Trophoblast cell (in vitro differentiated cells and primary cell): Measurements from ENCODE around the gene KIF1A.

ENCODE experiments used
- DNase-seq, 2 donors: peaks; one replicate each; pipeline ENCODE4 v3.0.0-alpha.2; 2016
- H2AFZ ChIP-seq: 2 replicates; pipeline ENCODE4 v1.6.1; 2013; ENCODE audit warnings: low read length, moderate library complexity, mild to moderate bottlenecking; ENCODE audit not compliant: insufficient read depth, poor library complexity
- H2AK5ac ChIP-seq: 2 replicates; pipeline ENCODE4 v1.6.1; 2013; ENCODE audit warnings: mild to moderate bottlenecking, low read length
- H2BK120ac ChIP-seq: 2 replicates; pipeline ENCODE4 v1.6.1; 2013; ENCODE audit warnings: low read length, mild to moderate bottlenecking, moderate library complexity; ENCODE audit not compliant: insufficient read depth, poor library complexity
- H2BK12ac ChIP-seq: 2 replicates; pipeline ENCODE4 v1.6.1; 2013; ENCODE audit warnings: mild to moderate bottlenecking, low read length, moderate library complexity
- H2BK5ac ChIP-seq: 2 replicates; pipeline ENCODE4 v1.6.1; 2013; ENCODE audit warnings: low read length, low read depth, moderate library complexity, mild to moderate bottlenecking; ENCODE audit not compliant: poor library complexity
- H3K14ac ChIP-seq: 2 replicates; pipeline ENCODE4 v1.6.1; 2013; ENCODE audit warnings: mild to moderate bottlenecking, low read length
- H3K18ac ChIP-seq: 2 replicates; pipeline ENCODE4 v1.6.1; 2013; ENCODE audit warnings: mild to moderate bottlenecking, low read length
- H3K23ac ChIP-seq: 2 replicates; pipeline ENCODE4 v1.6.1; 2013; ENCODE audit warnings: low read length
- H3K27ac ChIP-seq: 2 replicates; pipeline ENCODE4 v1.5.1; 2013; ENCODE audit warnings: low read depth, mild to moderate bottlenecking, inconsistent platforms, low read length, moderate library complexity
- H3K27me3 ChIP-seq: 2 replicates; pipeline ENCODE4 v1.6.1; 2013; ENCODE audit warnings: inconsistent platforms, mild to moderate bottlenecking, low read length, moderate library complexity; ENCODE audit not compliant: insufficient read depth
- H3K36me3 ChIP-seq, 2 experiments: 1 replicate in 1 of 2; 2 replicates in 1 of 2; pipeline ENCODE4 v1.6.1; 2013; ENCODE audit warnings: low read length in 2 of 2, mild to moderate bottlenecking in 2 of 2, moderate library complexity in 1 of 2; ENCODE audit not compliant: insufficient read depth in 2 of 2, control insufficient read depth in 1 of 2
- H3K4ac ChIP-seq: 2 replicates; pipeline ENCODE4 v1.6.1; 2013; ENCODE audit warnings: low read depth, mild to moderate bottlenecking, low read length, moderate library complexity
- H3K4me1 ChIP-seq, 2 experiments: 1 replicate in 1 of 2; 2 replicates in 1 of 2; pipeline ENCODE4 v1.6.1; 2013; ENCODE audit warnings: low read length in 2 of 2, mild to moderate bottlenecking in 2 of 2, moderate library complexity in 1 of 2; ENCODE audit not compliant: insufficient read depth in 2 of 2, control insufficient read depth in 1 of 2
- H3K4me2 ChIP-seq: 2 replicates; pipeline ENCODE4 v1.6.1; 2013; ENCODE audit warnings: inconsistent platforms, mild to moderate bottlenecking, low read length, moderate library complexity
- H3K4me3 ChIP-seq: 2 replicates; pipeline ENCODE4 v1.5.1; 2013; ENCODE audit warnings: mild to moderate bottlenecking, low read depth, low read length, inconsistent platforms
- H3K79me1 ChIP-seq: one replicate; pipeline ENCODE4 v1.6.1; 2013; ENCODE audit warnings: low read length
- H3K79me2 ChIP-seq: 2 replicates; pipeline ENCODE4 v1.6.1; 2013; ENCODE audit warnings: low read length, mild to moderate bottlenecking; ENCODE audit not compliant: control insufficient read depth, insufficient read depth, poor library complexity
- H3K9ac ChIP-seq: 2 replicates; pipeline ENCODE4 v1.6.1; 2013; ENCODE audit warnings: mild to moderate bottlenecking, low read length
- H3K9me3 ChIP-seq: 2 replicates; pipeline ENCODE4 v1.6.1; 2013; ENCODE audit warnings: low read depth, mild to moderate bottlenecking, control low read depth, inconsistent platforms, low read length; ENCODE audit not compliant: insufficient read depth
- H4K12ac ChIP-seq: 2 replicates; pipeline ENCODE4 v1.6.1; 2013; ENCODE audit warnings: low read depth, mild to moderate bottlenecking, low read length, moderate library complexity
- H4K8ac ChIP-seq: 2 replicates; pipeline ENCODE4 v1.6.1; 2013; ENCODE audit warnings: low read depth, mild to moderate bottlenecking, low read length, moderate library complexity
- H4K91ac ChIP-seq: one replicate; pipeline ENCODE4 v1.6.1; 2013; ENCODE audit warnings: low read depth, mild to moderate bottlenecking, low read length, moderate library complexity
- WGBS: extraction: QIAGEN DNeasy Blood & Tissue Kit; methylation state at CpG from one replicate; pipeline ENCODE4 v1.1.7; 2013; ENCODE audit warnings: missing lambda C conversion rate; ENCODE audit not compliant: insufficient read length, insufficient coverage; ENCODE audit errors: extremely low coverage; 5-methylcytosine and 5-hydroxymethylcytosine counted together

Gene KIF1A

DNA sequence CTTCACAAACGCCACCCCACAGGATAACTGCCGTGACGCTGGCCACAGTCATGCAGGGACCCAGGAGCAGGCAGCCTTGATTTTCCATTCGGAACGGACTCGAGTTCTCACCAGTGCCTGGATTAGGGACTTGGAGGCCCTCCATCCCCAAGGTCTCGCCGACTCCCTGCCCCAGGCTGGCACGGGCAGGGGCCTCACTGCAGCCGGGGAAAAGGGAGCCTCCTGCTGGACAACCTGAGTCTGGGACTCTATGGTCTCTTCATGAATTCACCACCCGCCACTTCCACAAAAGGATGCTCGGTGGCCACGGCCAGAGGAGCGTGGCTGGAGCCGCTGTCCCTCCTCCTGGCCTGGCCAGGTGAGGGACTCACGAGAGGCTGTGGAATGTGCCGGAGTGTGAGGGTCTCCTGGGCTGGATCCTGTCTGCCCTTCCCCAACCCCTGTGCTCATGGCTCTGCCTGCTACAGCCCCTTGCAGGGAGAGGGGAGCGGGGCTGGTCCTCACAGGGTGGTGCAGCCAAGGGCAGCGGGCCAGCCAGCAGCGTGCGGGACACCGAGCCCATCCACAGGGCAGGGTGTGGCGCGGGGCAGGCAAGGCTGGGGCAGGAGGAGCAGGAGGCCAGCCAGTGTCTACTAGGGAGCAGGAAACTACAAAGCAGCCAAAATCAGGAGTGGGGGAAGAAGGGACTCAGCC, 86.1 kb downstream of the KIF1A start:
- Histone ChIP-seq H3K14ac (no peak overlapping the region), H3K9me3 (peaks cover 3% of the 10 kb centered on the region), H3K27me3 (no peaks in the 10 kb centered on the region), H4K91ac (no peak overlapping the region), H2BK5ac (no peak overlapping the region), H3K79me1 (peaks cover 2% of the 10 kb centered on the region), H3K27ac (no peak overlapping the region), H3K4ac (no peak overlapping the region), H2BK12ac (no peak overlapping the region), H3K18ac (no peak overlapping the region), H4K8ac (no peak overlapping the region), H3K36me3 (no peaks in the 10 kb centered on the region), H3K9ac (no peak overlapping the region), H3K4me1 (peaks cover 23 to 29% of the 10 kb centered on the region in 2 experiments), H3K23ac (no peak overlapping the region), H3K4me2 (no peak overlapping the region), H2AFZ (no peak overlapping the region), H3K4me3 (no peak overlapping the region), H2BK120ac (no peak overlapping the region), H3K79me2 (no peaks in the 10 kb centered on the region), H4K12ac (no peak overlapping the region), H2AK5ac (no peak overlapping the region)
- WGBS = no CpG with 5 or more reads among the region's 24 CpGs
- no peak for DNase-seq

GRCh38 chr2:240732911-240733622, 87.0 kb downstream of the KIF1A start:
- H2BK5ac ChIP-seq = no peak overlapping the region
- peaks cover 19 to 20% of the 10 kb centered on the region in 2 experiments for H3K4me1 ChIP-seq
- H3K14ac ChIP-seq = no peak overlapping the region
- H3K23ac ChIP-seq = no peak overlapping the region
- H3K18ac ChIP-seq = no peak overlapping the region
- no peak overlapping the region for H4K12ac ChIP-seq
- DNase-seq = no peak
- no peaks in the 10 kb centered on the region for H3K36me3 ChIP-seq
- H3K4me3 ChIP-seq = no peak overlapping the region
- no peak overlapping the region for H3K9ac ChIP-seq
- no peak overlapping the region for H2BK120ac ChIP-seq
- no peak overlapping the region for H2AK5ac ChIP-seq
- no peak overlapping the region for H2BK12ac ChIP-seq
- peaks cover 6% of the 10 kb centered on the region for H3K9me3 ChIP-seq
- H3K4ac ChIP-seq = no peak overlapping the region
- no peaks in the 10 kb centered on the region for H3K79me2 ChIP-seq
- no peaks in the 10 kb centered on the region for H3K27me3 ChIP-seq
- no peaks in the 10 kb centered on the region for H3K79me1 ChIP-seq
- no peak overlapping the region for H4K8ac ChIP-seq
- no peak overlapping the region for H3K27ac ChIP-seq
- H4K91ac ChIP-seq = no peak overlapping the region
- no peak overlapping the region for H2AFZ ChIP-seq
- no peak overlapping the region for H3K4me2 ChIP-seq
- WGBS = no CpG with 5 or more reads among the region's 10 CpGs

GRCh38 chr2:240732184-240732583, 87.8 kb downstream of the KIF1A start:
- Histone ChIP-seq H2AFZ (no peak overlapping the region), H3K18ac (no peak overlapping the region), H3K36me3 (no peaks in the 10 kb centered on the region), H2BK12ac (no peak overlapping the region), H3K9ac (no peak overlapping the region), H2BK5ac (no peak overlapping the region), H3K27me3 (no peaks in the 10 kb centered on the region), H4K91ac (no peak overlapping the region), H3K4me1 (peaks cover 15% of the 10 kb centered on the region in 2 experiments), H3K9me3 (peaks cover 6% of the 10 kb centered on the region), H3K79me1 (no peaks in the 10 kb centered on the region), H2BK120ac (no peak overlapping the region), H3K27ac (no peak overlapping the region), H3K23ac (no peak overlapping the region), H3K4ac (no peak overlapping the region), H3K4me3 (no peak overlapping the region), H3K4me2 (no peak overlapping the region), H2AK5ac (no peak overlapping the region), H4K8ac (no peak overlapping the region), H3K14ac (no peak overlapping the region), H4K12ac (no peak overlapping the region), H3K79me2 (no peaks in the 10 kb centered on the region)
- 100% methylated on average over 5 of the region's 5 CpGs for WGBS
- no peak for DNase-seq

DNA sequence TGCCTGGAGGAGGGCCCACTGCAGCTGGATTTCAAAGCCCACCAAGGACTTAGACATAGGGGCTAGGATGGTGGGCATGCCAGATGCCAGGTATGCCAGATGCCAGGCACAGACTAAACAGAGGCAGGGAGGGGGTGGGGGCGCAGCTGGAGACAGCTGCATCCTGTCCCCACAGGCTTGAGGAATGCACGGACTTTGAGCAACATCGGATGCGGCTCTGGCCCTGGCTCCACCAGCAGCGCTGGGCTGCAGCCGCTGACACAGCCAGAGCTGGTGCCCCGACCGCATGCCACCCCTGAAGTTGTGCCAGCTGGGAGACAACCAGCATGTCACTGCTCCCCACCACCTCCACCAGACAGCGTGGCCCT, 88.9 kb downstream of the KIF1A start:
- Histone ChIP-seq H3K27me3 (no peaks in the 10 kb centered on the region), H4K8ac (no peak overlapping the region), H4K12ac (no peak overlapping the region), H3K4me2 (no peak overlapping the region), H3K4me1 (peaks cover 6% of the 10 kb centered on the region in 2 experiments), H3K23ac (no peak overlapping the region), H3K14ac (no peak overlapping the region), H3K4me3 (no peak overlapping the region), H3K18ac (no peak overlapping the region), H2BK120ac (no peak overlapping the region), H3K9me3 (peaks cover 6% of the 10 kb centered on the region), H2AFZ (no peak overlapping the region), H3K27ac (no peak overlapping the region), H2BK5ac (no peak overlapping the region), H3K79me2 (no peaks in the 10 kb centered on the region), H2BK12ac (no peak overlapping the region), H4K91ac (no peak overlapping the region), H2AK5ac (no peak overlapping the region), H3K36me3 (no peaks in the 10 kb centered on the region), H3K4ac (no peak overlapping the region), H3K9ac (no peak overlapping the region), H3K79me1 (no peaks in the 10 kb centered on the region)
- no CpG with 5 or more reads among the region's 9 CpGs for whole genome bisulfite sequencing
- no peak for DNase-seq
